Measurements from ENCODE around the gene PSG6.
"Not testable (repeated sequence)": the region's sequence is repeated elsewhere in the genome, so short reads cannot be mapped to it uniquely, and the experiment has no call there.

DNA sequence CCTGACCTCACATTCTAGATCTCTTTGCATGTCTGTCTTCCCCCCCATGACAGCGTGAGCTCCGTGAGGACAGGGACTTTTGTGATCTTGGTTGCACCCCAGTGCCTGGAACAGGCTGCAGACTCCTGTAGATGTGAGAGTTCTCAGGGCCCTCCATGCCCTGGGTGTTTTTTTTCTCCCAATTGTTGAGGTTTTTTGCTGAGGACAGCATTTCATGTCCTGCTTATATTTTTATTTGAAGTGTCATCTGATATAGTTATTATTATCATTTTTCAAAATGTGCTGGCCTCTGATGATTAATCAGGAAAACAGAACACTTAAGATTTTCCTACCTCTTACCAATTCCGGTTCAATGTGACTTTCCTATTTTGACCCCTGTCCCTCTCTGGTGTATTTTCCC is 62.9 kb downstream of the PSG6 start:
- TF ChIP-seq CTCF (IDR thresholded peaks at IDR 0.05; ENCODE audit: insufficient read depth, low read length); POLR2AphosphoS5 (IDR thresholded peaks at IDR 0.05; ENCODE audit: low read depth); SPI1 (IDR thresholded peaks at IDR 0.05; ENCODE audit: borderline replicate concordance, low read depth); GABPA (IDR thresholded peaks at IDR 0.05; ENCODE audit: low read depth): not testable (repeated sequence)
- TF ChIP-seq, protein P1, sequence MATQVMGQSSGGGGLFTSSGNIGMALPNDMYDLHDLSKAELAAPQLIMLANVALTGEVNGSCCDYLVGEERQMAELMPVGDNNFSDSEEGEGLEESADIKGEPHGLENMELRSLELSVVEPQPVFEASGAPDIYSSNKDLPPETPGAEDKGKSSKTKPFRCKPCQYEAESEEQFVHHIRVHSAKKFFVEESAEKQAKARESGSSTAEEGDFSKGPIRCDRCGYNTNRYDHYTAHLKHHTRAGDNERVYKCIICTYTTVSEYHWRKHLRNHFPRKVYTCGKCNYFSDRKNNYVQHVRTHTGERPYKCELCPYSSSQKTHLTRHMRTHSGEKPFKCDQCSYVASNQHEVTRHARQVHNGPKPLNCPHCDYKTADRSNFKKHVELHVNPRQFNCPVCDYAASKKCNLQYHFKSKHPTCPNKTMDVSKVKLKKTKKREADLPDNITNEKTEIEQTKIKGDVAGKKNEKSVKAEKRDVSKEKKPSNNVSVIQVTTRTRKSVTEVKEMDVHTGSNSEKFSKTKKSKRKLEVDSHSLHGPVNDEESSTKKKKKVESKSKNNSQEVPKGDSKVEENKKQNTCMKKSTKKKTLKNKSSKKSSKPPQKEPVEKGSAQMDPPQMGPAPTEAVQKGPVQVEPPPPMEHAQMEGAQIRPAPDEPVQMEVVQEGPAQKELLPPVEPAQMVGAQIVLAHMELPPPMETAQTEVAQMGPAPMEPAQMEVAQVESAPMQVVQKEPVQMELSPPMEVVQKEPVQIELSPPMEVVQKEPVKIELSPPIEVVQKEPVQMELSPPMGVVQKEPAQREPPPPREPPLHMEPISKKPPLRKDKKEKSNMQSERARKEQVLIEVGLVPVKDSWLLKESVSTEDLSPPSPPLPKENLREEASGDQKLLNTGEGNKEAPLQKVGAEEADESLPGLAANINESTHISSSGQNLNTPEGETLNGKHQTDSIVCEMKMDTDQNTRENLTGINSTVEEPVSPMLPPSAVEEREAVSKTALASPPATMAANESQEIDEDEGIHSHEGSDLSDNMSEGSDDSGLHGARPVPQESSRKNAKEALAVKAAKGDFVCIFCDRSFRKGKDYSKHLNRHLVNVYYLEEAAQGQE (IDR thresholded peaks at IDR 0.05; ENCODE audit: insufficient replicate concordance, low read depth) = not testable (repeated sequence)
